KMS-11 (cell line): ENCODE measurements around the gene THRB.

Experiments used
- H2AFZ ChIP-seq: fragments of 200-600 bp; sonication (generic); 2 replicates; pipeline ENCODE4 v1.6.1; 2016; ENCODE audit warnings: antibody characterized with exemption, mixed run types, low read depth
- H3K27ac ChIP-seq: fragments of 200-600 bp; sonication (generic); 2 replicates; pipeline ENCODE4 v1.6.1; 2016; ENCODE audit warnings: mild to moderate bottlenecking, mixed run types
- H3K27me3 ChIP-seq: fragments of 200-600 bp; sonication (generic); 2 replicates; pipeline ENCODE4 v1.6.1; 2017; ENCODE audit warnings: mild to moderate bottlenecking, low read depth, mixed run types, moderate library complexity; ENCODE audit not compliant: insufficient read depth
- H3K36me3 ChIP-seq: fragments of 200-600 bp; sonication (generic); 2 replicates; pipeline ENCODE4 v1.6.1; 2017; ENCODE audit warnings: mild to moderate bottlenecking, mixed run types; ENCODE audit not compliant: insufficient read depth
- H3K4me1 ChIP-seq: fragments of 200-600 bp; sonication (generic); 2 replicates; pipeline ENCODE4 v1.6.1; 2016; ENCODE audit warnings: mild to moderate bottlenecking, low read depth, mixed run types; ENCODE audit not compliant: poor library complexity, severe bottlenecking
- H3K4me2 ChIP-seq: fragments of 200-600 bp; sonication (generic); 2 replicates; pipeline ENCODE4 v1.7.0; 2016; ENCODE audit warnings: mild to moderate bottlenecking, mixed run types
- H3K4me3 ChIP-seq: fragments of 200-600 bp; sonication (generic); IDR thresholded peaks from 2 replicates; pipeline ENCODE4 v1.6.1; 2017; ENCODE audit warnings: low read depth, low read length, mixed read lengths; ENCODE audit not compliant: insufficient read depth
- H3K79me2 ChIP-seq: fragments of 200-600 bp; sonication (generic); 2 replicates; pipeline ENCODE4 v1.6.1; 2016; ENCODE audit warnings: low read depth, mixed run types; ENCODE audit not compliant: insufficient read depth
- H3K9ac ChIP-seq: fragments of 200-600 bp; sonication (generic); 2 replicates; pipeline ENCODE4 v1.6.1; 2016; ENCODE audit warnings: mild to moderate bottlenecking, mixed run types
- H4K20me1 ChIP-seq: fragments of 200-600 bp; sonication (generic); 2 replicates; pipeline ENCODE4 v1.6.1; 2016; ENCODE audit warnings: mild to moderate bottlenecking, mixed run types; ENCODE audit not compliant: insufficient read depth
- TF ChIP-seq, protein P1 (sequence below): fragments of 200-600 bp; sonication (generic); conservative IDR thresholded peaks from 2 replicates; pipeline ENCODE4 v1.6.1; 2017; ENCODE audit warnings: low read depth, mild to moderate bottlenecking, antibody characterized with exemption, low read length, moderate library complexity, mixed read lengths

The THRB gene

DNA sequence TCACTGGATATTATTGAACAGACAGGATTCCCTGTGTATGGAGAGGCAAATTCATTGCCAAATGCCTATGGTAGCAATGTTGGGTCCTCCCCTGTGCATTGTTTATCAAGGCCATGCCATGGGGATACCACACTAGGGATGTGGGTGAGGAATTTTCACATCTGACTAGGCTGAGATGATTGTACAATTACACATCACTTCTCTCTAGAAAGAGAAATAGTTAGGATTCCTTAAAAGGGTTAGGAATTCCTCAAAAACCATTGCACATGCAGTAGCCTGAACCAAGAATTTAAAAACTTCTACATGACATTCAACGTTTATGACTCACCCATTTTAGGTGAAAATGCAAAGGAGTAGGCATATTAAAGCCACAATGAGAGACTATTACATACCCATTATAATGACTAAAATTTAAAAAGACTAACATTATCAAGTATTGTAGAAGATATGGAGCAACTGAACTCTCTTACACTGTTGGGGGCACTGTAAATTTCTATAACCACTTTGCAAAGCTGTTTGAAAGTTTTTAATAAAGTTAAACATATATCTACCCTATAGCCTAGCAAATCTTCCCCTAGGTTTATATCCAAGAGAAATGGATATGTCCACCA is 175.9 kb downstream of the THRB start:
- Histone ChIP-seq H3K27ac (no peak overlapping the region), H3K4me1 (no peaks in the 10 kb centered on the region), H2AFZ (no peak overlapping the region), H3K36me3 (no peaks in the 10 kb centered on the region), H3K27me3 (no peaks in the 10 kb centered on the region), H3K9ac (no peak overlapping the region), H3K4me2 (no peak overlapping the region), H3K4me3 (no peak overlapping the region), H4K20me1 (no peaks in the 10 kb centered on the region), H3K79me2 (no peaks in the 10 kb centered on the region)
- TF ChIP-seq, protein P1, sequence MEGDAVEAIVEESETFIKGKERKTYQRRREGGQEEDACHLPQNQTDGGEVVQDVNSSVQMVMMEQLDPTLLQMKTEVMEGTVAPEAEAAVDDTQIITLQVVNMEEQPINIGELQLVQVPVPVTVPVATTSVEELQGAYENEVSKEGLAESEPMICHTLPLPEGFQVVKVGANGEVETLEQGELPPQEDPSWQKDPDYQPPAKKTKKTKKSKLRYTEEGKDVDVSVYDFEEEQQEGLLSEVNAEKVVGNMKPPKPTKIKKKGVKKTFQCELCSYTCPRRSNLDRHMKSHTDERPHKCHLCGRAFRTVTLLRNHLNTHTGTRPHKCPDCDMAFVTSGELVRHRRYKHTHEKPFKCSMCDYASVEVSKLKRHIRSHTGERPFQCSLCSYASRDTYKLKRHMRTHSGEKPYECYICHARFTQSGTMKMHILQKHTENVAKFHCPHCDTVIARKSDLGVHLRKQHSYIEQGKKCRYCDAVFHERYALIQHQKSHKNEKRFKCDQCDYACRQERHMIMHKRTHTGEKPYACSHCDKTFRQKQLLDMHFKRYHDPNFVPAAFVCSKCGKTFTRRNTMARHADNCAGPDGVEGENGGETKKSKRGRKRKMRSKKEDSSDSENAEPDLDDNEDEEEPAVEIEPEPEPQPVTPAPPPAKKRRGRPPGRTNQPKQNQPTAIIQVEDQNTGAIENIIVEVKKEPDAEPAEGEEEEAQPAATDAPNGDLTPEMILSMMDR: no peak

DNA sequence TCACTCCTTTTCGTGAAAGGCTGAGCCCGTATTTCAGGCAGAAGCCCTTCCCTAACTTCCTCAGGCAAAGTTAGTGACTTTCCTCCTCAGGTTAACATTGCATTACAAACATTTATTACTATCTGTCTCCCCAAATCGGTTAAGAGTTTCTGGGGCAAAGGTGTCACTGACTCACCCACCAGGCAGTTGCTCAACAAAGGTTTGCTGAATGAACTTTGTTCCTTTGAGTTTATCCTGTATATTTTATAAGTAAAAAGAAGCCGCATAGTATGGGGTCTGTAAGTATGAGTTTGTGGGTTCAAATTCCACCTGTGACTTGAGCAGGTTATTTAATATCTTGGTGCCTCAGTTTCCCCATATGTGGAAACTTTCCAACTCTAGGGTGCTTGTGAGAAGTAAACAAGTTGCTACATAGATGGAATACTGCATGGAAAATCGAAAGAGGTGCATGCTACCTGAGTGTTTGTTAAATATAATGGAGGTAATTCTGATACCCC is 177.7 kb downstream of the THRB start:
- H3K27ac ChIP-seq: no peak overlapping the region
- no peaks in the 10 kb centered on the region for H3K79me2 ChIP-seq
- TF ChIP-seq, protein P1: no peak
- H3K36me3 ChIP-seq: no peaks in the 10 kb centered on the region
- H2AFZ ChIP-seq: no peak overlapping the region
- no peak overlapping the region for H3K4me3 ChIP-seq
- H4K20me1 ChIP-seq: no peaks in the 10 kb centered on the region
- no peaks in the 10 kb centered on the region for H3K4me1 ChIP-seq
- H3K9ac ChIP-seq: no peak overlapping the region
- H3K27me3 ChIP-seq: no peaks in the 10 kb centered on the region
- no peak overlapping the region for H3K4me2 ChIP-seq

DNA sequence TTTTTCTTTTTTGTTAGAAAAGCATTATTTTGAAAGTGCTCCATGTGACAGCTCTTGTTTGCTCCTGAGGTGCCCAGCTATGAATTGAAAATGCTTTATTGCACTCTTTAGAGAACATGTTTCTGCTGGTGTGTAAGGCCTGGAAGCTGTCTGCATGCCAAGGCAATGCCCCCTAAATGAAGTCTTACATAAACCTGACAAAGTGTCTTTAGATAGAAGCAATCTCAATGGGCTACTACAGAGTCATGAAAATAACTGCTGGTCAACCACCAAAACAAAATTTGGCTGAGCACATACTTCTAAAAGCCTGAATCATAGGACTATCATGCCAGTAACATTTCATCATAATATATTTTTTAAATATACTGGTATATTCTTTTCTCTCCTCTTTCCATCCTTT is 178.7 kb downstream of the THRB start:
- TF ChIP-seq, protein P1: no peak
- H3K27ac ChIP-seq: no peak overlapping the region
- H3K4me2 ChIP-seq: no peak overlapping the region
- H2AFZ ChIP-seq: no peak overlapping the region
- H3K27me3 ChIP-seq: no peaks in the 10 kb centered on the region
- H3K36me3 ChIP-seq: no peaks in the 10 kb centered on the region
- no peaks in the 10 kb centered on the region for H3K4me1 ChIP-seq
- no peaks in the 10 kb centered on the region for H3K79me2 ChIP-seq
- H3K9ac ChIP-seq: no peak overlapping the region
- no peaks in the 10 kb centered on the region for H4K20me1 ChIP-seq
- no peak overlapping the region for H3K4me3 ChIP-seq

DNA sequence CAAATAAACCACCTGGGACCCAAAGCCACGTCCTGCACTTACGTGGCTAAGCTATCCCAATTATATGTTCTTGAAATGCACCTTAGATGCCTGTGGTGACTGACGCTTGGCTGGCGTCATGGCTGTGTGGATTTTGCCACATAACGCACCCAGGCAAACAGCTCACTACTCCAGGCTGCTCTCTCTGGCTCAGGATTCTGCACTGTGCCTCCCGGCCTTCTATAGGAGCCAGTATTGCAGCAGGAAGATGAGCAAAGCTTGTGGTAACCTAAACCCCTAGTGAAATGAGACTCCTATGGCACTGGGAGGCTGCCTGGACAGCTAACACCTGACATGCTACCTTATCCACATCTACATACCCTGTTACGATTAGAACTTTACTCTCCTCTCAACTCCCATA is 179.3 kb downstream of the THRB start:
- no peaks in the 10 kb centered on the region for H4K20me1 ChIP-seq
- H3K27me3 ChIP-seq: no peaks in the 10 kb centered on the region
- H3K9ac ChIP-seq: no peak overlapping the region
- H3K79me2 ChIP-seq: no peaks in the 10 kb centered on the region
- no peak overlapping the region for H3K27ac ChIP-seq
- TF ChIP-seq, protein P1: no peak
- H3K4me2 ChIP-seq: no peak overlapping the region
- no peaks in the 10 kb centered on the region for H3K4me1 ChIP-seq
- H3K36me3 ChIP-seq: no peaks in the 10 kb centered on the region
- no peak overlapping the region for H2AFZ ChIP-seq
- H3K4me3 ChIP-seq: no peak overlapping the region
